ENCODE results near the gene NKTR.

GRCh38 chr3:42668413-42668760, 67.9 kb downstream of the NKTR start:
- TF ChIP-seq CTCF (IDR thresholded peaks at IDR 0.05) (no peak), POLR2A (IDR thresholded peaks at IDR 0.05) (no peak)
